ENCODE data around the gene HLA-DRB5. TPM values are rescaled to one million over a fixed set of nuclear protein-coding genes. Genes with fewer than 3 reads are reported as not detected.

Gene HLA-DRB5
- total and polyA plus RNA-seq, 11 donors = 0.38 to 93.6 (median 48.0) TPM

GRCh38 chr6:32562940-32563339 is 32.9 kb upstream of the HLA-DRB5 start:
- Histone ChIP-seq H3K4me1 (no peaks in the 10 kb centered on the region), H3K36me3 (no peaks in the 10 kb centered on the region), H3K27me3 (no peaks in the 10 kb centered on the region), H3K9me3 (no peaks in the 10 kb centered on the region), H3K27ac (no peak overlapping the region), H3K4me3 (no peak overlapping the region)
- 0 to 78% (median 52%) methylated on average over 1 to 2 of the region's 2 CpGs; no CpG with 5 or more reads in 1 of the 4 donors for WGBS, 4 donors
- DNase-seq = no peak
- intact Hi-C loops (cut with DNase I) = no loop called here
- ATAC-seq = no peak
- TF ChIP-seq POLR2A (IDR thresholded peaks at IDR 0.05) (no peak), CTCF (IDR thresholded peaks at IDR 0.05) (no peak)

- no peaks in the 10 kb centered on the region for H3K27me3 ChIP-seq
- no peaks in the 10 kb centered on the region for H3K9me3 ChIP-seq
- H3K4me1 ChIP-seq = no peaks in the 10 kb centered on the region
- no peak for DNase-seq
- ATAC-seq = no peak
- no peaks in the 10 kb centered on the region for H3K36me3 ChIP-seq
- TF ChIP-seq CTCF (IDR thresholded peaks at IDR 0.05) (no peak), POLR2A (IDR thresholded peaks at IDR 0.05) (no peak)
- no peak overlapping the region for H3K27ac ChIP-seq
- intact Hi-C loops (cut with DNase I) = no loop called here
- WGBS, 4 donors = 78 to 95% methylated on average over 7 of the region's 7 CpGs; no CpG with 5 or more reads in 2 of the 4 donors
- H3K4me3 ChIP-seq = no peak overlapping the region
These were observed 29.7 kb upstream of the HLA-DRB5 start for GRCh38 chr6:32559747-32560146.

- intact Hi-C loops (cut with DNase I) = no loop called here
- 9 to 41% (median 31%) methylated on average over 9 to 13 of the region's 13 CpGs for WGBS, 4 donors
- no peak overlapping the region for H3K27ac ChIP-seq
- no peaks in the 10 kb centered on the region for H3K27me3 ChIP-seq
- DNase-seq (no peak), ATAC-seq (peak in 1 of 4 donors; percentile 32)
- H3K4me3 ChIP-seq = no peak overlapping the region
- H3K36me3 ChIP-seq = no peaks in the 10 kb centered on the region
- TF ChIP-seq POLR2A (IDR thresholded peaks at IDR 0.05) (no peak), CTCF (IDR thresholded peaks at IDR 0.05) (no peak)
- no peaks in the 10 kb centered on the region for H3K4me1 ChIP-seq
- H3K9me3 ChIP-seq = no peaks in the 10 kb centered on the region
These were observed 28.5 kb upstream of the HLA-DRB5 start for GRCh38 chr6:32558426-32559057.

- intact Hi-C loops (cut with DNase I) = no loop called here
These were observed 24.3 kb upstream of the HLA-DRB5 start for GRCh38 chr6:32554116-32554965.

More at GRCh38 chr6:32554116-32554965, 24.3 kb upstream of the HLA-DRB5 start:
- no peak overlapping the region for H3K27ac ChIP-seq
- H3K9me3 ChIP-seq = no peaks in the 10 kb centered on the region
- H3K27me3 ChIP-seq = no peaks in the 10 kb centered on the region
- H3K36me3 ChIP-seq = no peaks in the 10 kb centered on the region
- 43 to 75% (median 49%) methylated on average over 2 to 9 of the region's 9 CpGs; no CpG with 5 or more reads in 1 of the 4 donors for whole genome bisulfite sequencing, 4 donors
- ATAC-seq (no peak), DNase-seq (no peak)
- no peak overlapping the region for H3K4me3 ChIP-seq
- no peaks in the 10 kb centered on the region for H3K4me1 ChIP-seq
- no peak for TF ChIP-seq CTCF (IDR thresholded peaks at IDR 0.05)
- no peak for TF ChIP-seq POLR2A (IDR thresholded peaks at IDR 0.05)
